Measurements from ENCODE around the gene GFOD1. TPM values are rescaled to one million over a fixed set of nuclear protein-coding genes. Genes with fewer than 3 reads are reported as not detected.

Gene GFOD1
- total and polyA plus RNA-seq, 2 of the 4 experiments (the other 2 are of a cell fraction) = 1.8 to 3.4 TPM

GRCh38 chr6:13471184-13471583 is 16.2 kb downstream of the GFOD1 start:
- no peaks in the 10 kb centered on the region for H3K36me3 ChIP-seq (ENCODE audit: control insufficient read depth, insufficient read depth, low read length)
- no peak overlapping the region for H3K23ac ChIP-seq (ENCODE audit: low read depth, low read length)
- dilution Hi-C loops (cut with HindIII; ENCODE audit: low sequenced_read_pairs, unreplicated experiment) (no loop called here), intact Hi-C loops (cut with micrococcal nuclease) (no loop called here), in situ Hi-C loops (cut with MboI; ENCODE audit: low sequenced_read_pairs) (no loop called here)
- H4K8ac ChIP-seq (ENCODE audit: low read depth in 2 of 2, low read length in 2 of 2) = no peak overlapping the region
- H3K4me3 ChIP-seq (ENCODE audit: insufficient read depth, low read depth, low read length) = no peak overlapping the region
- H4K5ac ChIP-seq (ENCODE audit: low read depth, low read length) = no peak overlapping the region
- H3K4me2 ChIP-seq (ENCODE audit: low read depth, low read length) = no peak overlapping the region
- peaks cover 3% of the 10 kb centered on the region; the same call in 1 of the 2 replicates for H3K4me1 ChIP-seq (ENCODE audit: control insufficient read depth, insufficient read depth, low read length)
- H4K91ac ChIP-seq (ENCODE audit: insufficient read depth, low read depth, low read length) = no peak overlapping the region
- no peak overlapping the region for H2BK120ac ChIP-seq (ENCODE audit: low read depth, low read length)
- H2BK15ac ChIP-seq (ENCODE audit: low read depth, low read length) = no peak overlapping the region
- DNase-seq = no peak
- CTCF ChIA-PET = no interaction called here
- WGBS, 2 experiments (ENCODE audit: extremely low coverage in 2 of 2, insufficient read length in 1 of 2) = no CpG with 5 or more reads among the region's 4 CpGs
- H3K4ac ChIP-seq (ENCODE audit: low read depth, low read length) = no peak overlapping the region
- POLR2A ChIA-PET (ENCODE audit: unreplicated experiment) = no interaction called here
- H3K9ac ChIP-seq (ENCODE audit: low read depth, low read length) = no peak overlapping the region
- H2AFZ ChIP-seq (replicated peaks; ENCODE audit: low read length, poor library complexity) = no peak overlapping the region
- peaks cover 5% of the 10 kb centered on the region; the same call in 1 of the 2 replicates for H3K9me1 ChIP-seq (ENCODE audit: insufficient read depth, low read length)
- no peak overlapping the region for H2BK5ac ChIP-seq (ENCODE audit: low read depth, low read length, poor library complexity, severe bottlenecking)
- TF ChIP-seq RAD21 (IDR thresholded peaks at IDR 0.05; ENCODE audit: low read length) = no peak
- TF ChIP-seq MAFK (IDR thresholded peaks at IDR 0.05; ENCODE audit: low read depth, low read length) = no peak
- no peak for TF ChIP-seq MXI1 (IDR thresholded peaks at IDR 0.05; ENCODE audit: borderline replicate concordance, low read depth, low read length)
- TF ChIP-seq USF2 (IDR thresholded peaks at IDR 0.05; ENCODE audit: low read depth, low read length) = no peak
- no peak for TF ChIP-seq ELK1 (IDR thresholded peaks at IDR 0.05; ENCODE audit: borderline replicate concordance, low read depth, low read length)
- no peak for TF ChIP-seq RCOR1 (IDR thresholded peaks at IDR 0.05; ENCODE audit: insufficient replicate concordance, low read length)
- TF ChIP-seq RFX5 (IDR thresholded peaks at IDR 0.05; ENCODE audit: low read depth, low read length) = no peak
- no peak for TF ChIP-seq POLR2A (IDR thresholded peaks at IDR 0.05; ENCODE audit: low read depth, low read length)
- TF ChIP-seq NFE2L2 (IDR thresholded peaks at IDR 0.05; ENCODE audit: low read depth, low read length) = no peak
- no peak for TF ChIP-seq FOS (IDR thresholded peaks at IDR 0.05; ENCODE audit: low read depth, low read length)
- TF ChIP-seq SMC3 (IDR thresholded peaks at IDR 0.05; ENCODE audit: low read depth, low read length) = no peak
- TF ChIP-seq CHD1 (IDR thresholded peaks at IDR 0.05; ENCODE audit: low read depth, low read length) = no peak
- TF ChIP-seq CEBPB (IDR thresholded peaks at IDR 0.05; ENCODE audit: low read depth, low read length) = no peak
- no peak for TF ChIP-seq BHLHE40 (IDR thresholded peaks at IDR 0.05; ENCODE audit: low read depth, low read length)
- no peak for TF ChIP-seq CTCF (conservative IDR thresholded peaks at IDR 0.05; ENCODE audit: low read depth, low read length)
- TF ChIP-seq MAZ (IDR thresholded peaks at IDR 0.05; ENCODE audit: borderline replicate concordance, low read depth, low read length) = no peak
- no peak overlapping the region for H3K27ac ChIP-seq (ENCODE audit: insufficient read depth, low read length)
- H2BK20ac ChIP-seq (ENCODE audit: low read depth, low read length) = no peak overlapping the region
- peaks cover 7 to 26% of the 10 kb centered on the region in 2 experiments; a peak in 2 of 4 replicates for H3K79me1 ChIP-seq (ENCODE audit: low read depth in 1 of 2, low read length in 2 of 2)
- H2AK9ac ChIP-seq (replicated peaks; ENCODE audit: low read depth, low read length, poor library complexity) = no peak overlapping the region
- no peak overlapping the region for H3K18ac ChIP-seq (ENCODE audit: low read depth, low read length)
- H3K14ac ChIP-seq (replicated peaks; ENCODE audit: low read depth, low read length) = no peak overlapping the region
- H3K56ac ChIP-seq (ENCODE audit: extremely low read depth, insufficient read depth, low read length) = no peak overlapping the region
- no peak for ATAC-seq (ENCODE audit: low read depth)
- no peaks in the 10 kb centered on the region for H3K27me3 ChIP-seq (ENCODE audit: control insufficient read depth, insufficient read depth, low read length)
- H3K9me3 ChIP-seq (ENCODE audit: control insufficient read depth, insufficient read depth, low read length) = peaks cover 4% of the 10 kb centered on the region
- no TSS peak for BruUV-seq (replicated peaks)
- no peak overlapping the region for H2AK5ac ChIP-seq (ENCODE audit: low read depth, low read length)
- no peaks in the 10 kb centered on the region for H4K20me1 ChIP-seq (ENCODE audit: insufficient read depth, low read length)
